GM10847 (cell line): ENCODE data around the gene COG4.

Source experiments
- POLR2A ChIP-seq: IDR thresholded peaks from 2 replicates; pipeline ENCODE4 v1.6.1; 2011; ENCODE audit not compliant: insufficient read length; ENCODE audit errors: extremely low read depth

COG4 gene

GRCh38 chr16:70454222-70455034 is 68.9 kb downstream of the COG4 start, which contains the start of gene FCSK:
FCSK (plus strand) TSS chr16:70454595; CDS start chr16:70463191, 8,596 bp downstream.
- peak; percentile 60 for TF ChIP-seq POLR2A

GRCh38 chr16:70453892-70454221 is 69.5 kb downstream of the COG4 start:
- TF ChIP-seq POLR2A: no peak

- no peak for TF ChIP-seq POLR2A
Measured at GRCh38 chr16:70453117-70453891, 70.0 kb downstream of the COG4 start.

- no peak for TF ChIP-seq POLR2A
Measured at GRCh38 chr16:70448075-70448474, 75.3 kb downstream of the COG4 start.

GRCh38 chr16:70444249-70445063 is 78.9 kb downstream of the COG4 start:
- TF ChIP-seq POLR2A: no peak

- TF ChIP-seq POLR2A: no peak
Measured at GRCh38 chr16:70442344-70442743, 81.0 kb downstream of the COG4 start.

- no peak for TF ChIP-seq POLR2A
Measured at GRCh38 chr16:70441406-70441990, 81.9 kb downstream of the COG4 start.

GRCh38 chr16:70440009-70440692 is 83.2 kb downstream of the COG4 start:
- TF ChIP-seq POLR2A: no peak

- peak; percentile 25 for TF ChIP-seq POLR2A
Measured at GRCh38 chr16:70438969-70439862, 84.1 kb downstream of the COG4 start, which contains the start of gene ST3GAL2. ST3GAL2 (minus strand) TSS chr16:70439100; CDS start chr16:70398530, 40,570 bp downstream.

GRCh38 chr16:70438585-70438968 is 84.8 kb downstream of the COG4 start:
- TF ChIP-seq POLR2A: no peak

- no peak for TF ChIP-seq POLR2A
Measured at GRCh38 chr16:70437582-70438557, 85.5 kb downstream of the COG4 start.

GRCh38 chr16:70437017-70437581 is 86.3 kb downstream of the COG4 start:
- TF ChIP-seq POLR2A: no peak
